ACC112 (cell line): ENCODE measurements around the gene TXLNG.

ENCODE experiments used
- H2AFZ ChIP-seq: fragments of 200-600 bp; sonication (generic); one replicate; pipeline ENCODE4 v1.6.0; 2017; ENCODE audit warnings: antibody characterized with exemption, low read length; ENCODE audit not compliant: unreplicated experiment
- H3K27ac ChIP-seq: fragments of 200-600 bp; sonication (generic); 2 replicates; pipeline ENCODE4 v1.5.1; 2014; ENCODE audit warnings: low read depth, mild to moderate bottlenecking, antibody characterized with exemption, low read length, moderate library complexity
- H3K27me3 ChIP-seq: fragments of 200-600 bp; sonication (generic); 2 replicates; pipeline ENCODE4 v1.6.1; 2014; ENCODE audit warnings: mild to moderate bottlenecking, antibody characterized with exemption, low read length, moderate library complexity, mixed read lengths; ENCODE audit not compliant: insufficient read depth
- H3K36me3 ChIP-seq: fragments of 200-600 bp; sonication (generic); 2 replicates; pipeline ENCODE4 v1.6.1; 2016; ENCODE audit warnings: mild to moderate bottlenecking, antibody characterized with exemption, low read length, moderate library complexity, mixed read lengths; ENCODE audit not compliant: insufficient read depth
- H3K4me1 ChIP-seq: fragments of 200-600 bp; sonication (generic); one replicate; pipeline ENCODE4 v1.6.1; 2016; ENCODE audit warnings: low read length, mixed read lengths; ENCODE audit not compliant: insufficient read depth, unreplicated experiment, control insufficient read depth
- H3K4me3 ChIP-seq: fragments of 200-600 bp; sonication (generic); 2 replicates; pipeline ENCODE4 v1.5.1; 2014; ENCODE audit warnings: mild to moderate bottlenecking, low read depth, low read length
- H3K79me2 ChIP-seq: fragments of 200-600 bp; sonication (generic); one replicate; pipeline ENCODE4 v1.6.0; 2016; ENCODE audit warnings: low read length; ENCODE audit not compliant: control insufficient read depth, unreplicated experiment, insufficient read depth

The TXLNG gene

DNA sequence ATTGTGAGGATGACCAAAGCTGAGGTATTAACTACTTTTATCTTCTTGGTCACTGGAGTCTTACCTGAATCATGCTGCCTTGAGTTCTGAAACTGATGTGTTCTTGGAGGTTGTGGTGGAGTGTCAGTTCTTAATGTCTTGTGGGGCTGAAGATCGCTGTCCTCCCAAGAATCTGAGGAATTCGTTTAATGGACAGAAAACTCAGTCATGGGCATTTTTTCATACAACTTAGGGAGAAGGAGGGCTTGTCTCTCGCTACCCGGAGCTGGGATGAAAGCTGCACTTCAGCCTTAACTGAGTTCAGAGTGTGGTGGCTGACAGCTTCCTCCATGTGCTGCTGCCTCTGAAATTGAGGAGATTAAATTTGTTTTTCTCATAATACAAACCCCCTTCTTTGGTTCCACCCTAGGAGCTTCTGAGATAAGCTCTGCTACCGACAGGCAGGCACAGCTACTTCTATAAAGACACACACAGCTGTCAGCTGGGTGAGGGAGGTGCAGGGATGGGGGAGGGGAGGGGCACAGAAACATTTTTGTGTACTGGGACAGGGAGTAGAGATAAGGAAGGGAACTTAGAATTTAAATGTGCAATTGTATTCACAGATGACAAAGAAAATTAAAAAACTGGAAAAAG, 53.1 kb downstream of the TXLNG start:
- peaks cover 43% of the 10 kb centered on the region for H3K4me1 ChIP-seq
- H3K4me3 ChIP-seq: peak overlapping the region; percentile 62; the same call in 1 of the 2 replicates
- H3K27me3 ChIP-seq: no peaks in the 10 kb centered on the region
- H3K79me2 ChIP-seq: peaks cover 10% of the 10 kb centered on the region
- peak overlapping the region; percentile 98 for H3K27ac ChIP-seq
- H2AFZ ChIP-seq: no peak overlapping the region
- peaks cover 41% of the 10 kb centered on the region for H3K36me3 ChIP-seq

DNA sequence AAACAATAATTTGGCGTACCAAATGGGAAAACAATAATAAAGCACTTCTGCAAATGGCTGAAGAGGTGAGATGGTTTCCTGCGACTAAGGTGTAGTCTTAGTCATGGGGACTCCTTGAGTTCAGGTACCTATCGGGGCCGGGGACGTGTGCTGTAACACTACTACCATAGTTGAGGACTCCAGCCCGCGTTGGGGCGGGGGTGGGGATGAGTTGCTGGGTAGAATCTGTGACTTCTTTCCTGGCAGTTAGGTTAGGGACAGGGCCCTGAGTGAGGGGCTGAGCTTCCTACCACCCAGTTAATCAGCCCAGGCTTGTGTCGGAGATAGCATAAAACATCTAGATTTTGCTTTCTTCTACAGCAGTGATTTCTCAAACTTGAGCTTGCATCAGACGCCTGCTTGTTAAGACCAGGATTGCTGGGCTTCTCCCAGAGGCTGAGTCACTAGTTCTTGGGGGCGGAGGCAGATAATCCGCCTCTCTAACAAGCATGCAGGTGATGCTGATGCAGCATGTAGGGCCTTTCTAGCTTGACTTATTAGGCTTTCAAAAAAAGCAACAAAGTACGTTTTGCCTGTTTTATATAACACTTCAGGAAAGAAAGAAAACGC, 53.7 kb downstream of the TXLNG start:
- H3K27me3 ChIP-seq: no peaks in the 10 kb centered on the region
- H3K36me3 ChIP-seq: peaks cover 45% of the 10 kb centered on the region
- H3K4me1 ChIP-seq: peaks cover 43% of the 10 kb centered on the region
- peaks cover 10% of the 10 kb centered on the region for H3K79me2 ChIP-seq
- peak overlapping the region; percentile 67 for H3K27ac ChIP-seq
- H2AFZ ChIP-seq: no peak overlapping the region
- no peak overlapping the region for H3K4me3 ChIP-seq

DNA sequence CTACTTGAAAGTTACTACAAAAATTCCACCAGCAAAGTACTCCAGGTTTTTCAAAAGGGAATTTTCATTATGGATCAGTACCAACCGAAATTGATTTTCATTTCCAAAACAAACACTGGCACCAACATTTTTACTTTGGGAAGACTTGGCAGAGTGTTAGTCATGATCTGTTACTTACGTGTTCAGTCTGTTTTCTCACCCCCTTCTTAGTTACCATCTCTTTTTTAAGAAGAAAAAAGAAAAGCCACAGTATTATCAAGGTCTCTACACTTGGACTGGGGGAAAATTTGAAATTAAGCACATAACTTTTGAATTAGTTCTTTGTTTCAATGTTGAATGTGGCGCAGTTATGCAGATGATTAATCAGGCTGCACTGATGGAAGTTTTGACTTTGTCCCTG, 56.4 kb downstream of the TXLNG start:
- Histone ChIP-seq H3K36me3 (peaks cover 53% of the 10 kb centered on the region), H3K4me3 (no peak overlapping the region), H3K27me3 (no peaks in the 10 kb centered on the region), H3K4me1 (peaks cover 38% of the 10 kb centered on the region), H3K27ac (peak overlapping the region; percentile 39; the same call in 1 of the 2 replicates), H2AFZ (no peak overlapping the region), H3K79me2 (peaks cover 17% of the 10 kb centered on the region)

DNA sequence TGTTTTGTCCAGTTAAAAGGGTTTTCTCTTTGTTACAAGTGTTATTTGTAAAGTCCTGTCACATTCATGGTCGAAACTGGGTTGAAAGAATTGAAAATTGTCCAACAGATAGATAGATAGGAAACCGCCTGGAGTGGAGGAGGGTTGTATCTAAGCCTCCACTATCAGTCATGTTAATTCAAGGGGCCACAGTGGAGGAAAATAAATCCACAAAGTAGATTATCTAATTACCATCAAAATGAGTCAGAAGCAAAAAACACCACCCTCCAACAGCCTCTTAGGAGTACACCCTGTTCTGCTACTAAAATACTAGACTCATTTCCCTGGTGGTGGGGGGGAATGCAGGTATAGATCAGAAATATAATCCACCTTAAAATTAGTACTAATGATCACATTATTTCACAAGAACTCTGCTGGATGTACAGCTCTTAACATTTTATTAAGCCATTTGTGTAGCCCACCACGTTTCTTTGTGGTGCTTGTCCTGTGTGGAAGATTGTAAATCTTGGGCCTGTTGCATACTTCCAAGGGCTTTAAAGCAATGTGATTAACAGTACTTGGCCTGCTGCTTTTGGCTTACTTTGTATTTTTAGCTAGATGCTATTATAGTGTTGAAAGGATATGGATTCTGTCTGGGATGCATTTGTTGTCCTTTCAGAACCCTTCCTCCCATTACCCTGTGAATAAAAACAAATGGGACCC, 57.1 kb downstream of the TXLNG start:
- peaks cover 23% of the 10 kb centered on the region for H3K79me2 ChIP-seq
- peaks cover 55% of the 10 kb centered on the region for H3K36me3 ChIP-seq
- no peak overlapping the region for H2AFZ ChIP-seq
- peak overlapping the region; percentile 39 for H3K27ac ChIP-seq
- H3K27me3 ChIP-seq: no peaks in the 10 kb centered on the region
- H3K4me3 ChIP-seq: no peak overlapping the region
- H3K4me1 ChIP-seq: peaks cover 32% of the 10 kb centered on the region

DNA sequence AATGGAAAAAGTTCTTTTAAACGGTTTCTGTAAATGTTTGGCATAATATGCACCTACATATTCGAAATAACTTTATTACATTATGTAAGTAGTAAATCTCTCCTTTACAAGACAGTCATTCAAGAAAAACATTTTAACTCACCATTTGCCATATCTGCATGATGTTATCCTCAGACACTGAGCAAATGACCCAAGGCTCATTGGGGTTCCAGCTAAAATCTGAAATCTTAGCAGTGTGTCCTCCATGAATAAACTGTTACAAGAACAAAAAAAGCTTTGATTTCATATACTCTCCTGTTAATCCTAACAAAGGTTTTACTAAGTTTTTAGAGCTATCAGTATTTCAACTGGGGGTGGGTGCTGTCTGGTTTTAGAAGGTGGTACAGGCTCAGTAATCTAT, 59.4 kb downstream of the TXLNG start:
- H2AFZ ChIP-seq: no peak overlapping the region
- peaks cover 51% of the 10 kb centered on the region for H3K36me3 ChIP-seq
- no peak overlapping the region for H3K27ac ChIP-seq
- H3K4me3 ChIP-seq: no peak overlapping the region
- peaks cover 14% of the 10 kb centered on the region for H3K79me2 ChIP-seq
- peaks cover 20% of the 10 kb centered on the region for H3K4me1 ChIP-seq
- no peaks in the 10 kb centered on the region for H3K27me3 ChIP-seq

DNA sequence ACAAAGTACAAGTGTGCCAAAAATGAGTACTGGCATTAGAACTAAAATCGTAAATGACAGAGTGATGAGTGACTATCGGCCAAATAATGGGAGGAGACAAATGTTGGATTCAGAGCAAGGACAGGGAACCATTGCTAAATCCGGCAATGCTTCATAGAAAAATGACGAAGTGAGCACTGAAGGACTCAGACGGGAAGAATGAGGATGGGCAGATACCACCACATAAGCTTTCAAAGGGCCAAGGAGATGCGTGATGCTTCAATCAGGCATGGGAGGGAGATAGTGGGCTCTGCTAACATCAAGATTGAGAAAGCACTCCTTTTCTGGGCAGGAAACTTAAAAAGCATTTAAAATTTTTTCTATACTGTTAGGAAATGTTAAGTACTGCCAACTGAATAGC, 62.3 kb downstream of the TXLNG start:
- Histone ChIP-seq H3K36me3 (peaks cover 53% of the 10 kb centered on the region), H2AFZ (no peak overlapping the region), H3K27me3 (no peaks in the 10 kb centered on the region), H3K79me2 (peaks cover 26% of the 10 kb centered on the region), H3K4me3 (no peak overlapping the region), H3K4me1 (peaks cover 21% of the 10 kb centered on the region), H3K27ac (peak overlapping the region; percentile 61)

DNA sequence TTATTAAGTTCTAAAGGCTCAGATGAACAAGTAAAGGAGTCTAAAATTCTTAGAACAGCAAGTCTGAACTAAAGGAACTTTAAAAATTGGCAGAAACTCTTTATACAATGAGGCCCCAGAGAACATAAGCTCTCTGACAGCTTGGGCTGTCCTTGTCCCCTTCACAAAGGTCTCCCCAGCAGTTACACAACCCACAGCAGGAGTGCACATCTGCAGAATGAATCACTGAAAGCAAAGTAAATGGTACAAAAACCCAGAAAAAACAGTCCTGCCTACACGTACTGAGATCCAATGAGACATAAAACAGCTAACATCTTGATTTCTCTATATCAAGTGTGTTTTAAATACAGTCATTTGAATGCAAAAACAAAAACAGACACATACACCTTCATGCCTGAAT, 65.2 kb downstream of the TXLNG start:
- Histone ChIP-seq H3K27ac (peak overlapping the region; percentile 18; the same call in 1 of the 2 replicates), H2AFZ (no peak overlapping the region), H3K4me1 (peaks cover 26% of the 10 kb centered on the region), H3K27me3 (no peaks in the 10 kb centered on the region), H3K4me3 (no peak overlapping the region), H3K36me3 (peaks cover 41% of the 10 kb centered on the region), H3K79me2 (peaks cover 41% of the 10 kb centered on the region)

DNA sequence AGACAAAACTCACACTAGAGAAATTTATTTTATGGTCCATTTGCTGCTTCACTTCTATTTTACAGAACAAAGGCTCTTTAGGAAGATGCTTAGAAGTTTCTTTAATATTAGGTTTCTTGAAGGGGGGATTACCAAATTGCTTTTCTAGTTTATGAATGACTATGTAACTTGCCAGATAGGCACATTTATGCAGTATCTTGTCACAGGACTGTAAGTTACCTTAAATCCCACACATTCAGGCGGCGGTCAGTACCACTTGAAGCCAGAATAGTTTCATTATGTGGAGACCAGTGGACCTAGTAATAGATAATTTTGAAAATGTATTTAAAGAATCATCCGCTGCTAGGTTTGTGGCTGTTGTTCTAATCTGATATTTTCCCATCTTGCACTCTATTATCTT, 65.6 kb downstream of the TXLNG start:
- H3K36me3 ChIP-seq: peaks cover 41% of the 10 kb centered on the region
- no peak overlapping the region for H3K4me3 ChIP-seq
- H2AFZ ChIP-seq: no peak overlapping the region
- peaks cover 42% of the 10 kb centered on the region for H3K79me2 ChIP-seq
- H3K27ac ChIP-seq: peak overlapping the region; percentile 18; the same call in 1 of the 2 replicates
- H3K27me3 ChIP-seq: no peaks in the 10 kb centered on the region
- H3K4me1 ChIP-seq: peaks cover 30% of the 10 kb centered on the region

DNA sequence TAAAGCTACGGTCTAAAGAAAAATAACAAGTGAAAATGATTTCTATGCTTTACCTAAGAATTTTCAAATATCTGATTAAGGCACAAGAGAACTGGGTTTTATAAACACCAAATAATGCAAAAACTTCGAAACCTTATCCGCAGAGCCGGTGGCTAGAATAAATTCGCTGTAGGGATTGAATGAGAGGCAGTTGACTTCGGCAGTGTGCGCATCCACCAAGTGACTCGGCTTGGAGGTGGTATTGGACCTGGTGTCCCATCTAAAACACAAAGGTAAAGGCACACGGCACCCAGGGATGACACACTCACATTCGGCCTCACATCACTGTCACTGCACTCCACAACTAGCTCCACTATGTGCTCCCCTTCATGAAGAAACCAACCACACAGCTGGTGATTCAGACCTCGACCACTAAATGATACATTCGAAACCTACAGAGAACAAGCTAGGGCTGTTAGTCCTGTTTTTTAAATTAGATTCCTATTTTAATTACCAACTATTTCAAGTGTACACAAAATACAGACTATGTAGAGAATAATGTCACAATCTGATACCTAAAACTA, 66.4 kb downstream of the TXLNG start:
- Histone ChIP-seq H3K4me1 (peaks cover 31% of the 10 kb centered on the region), H3K27me3 (no peaks in the 10 kb centered on the region), H3K79me2 (peaks cover 45% of the 10 kb centered on the region), H3K4me3 (no peak overlapping the region), H3K27ac (no peak overlapping the region), H3K36me3 (peaks cover 48% of the 10 kb centered on the region), H2AFZ (no peak overlapping the region)

DNA sequence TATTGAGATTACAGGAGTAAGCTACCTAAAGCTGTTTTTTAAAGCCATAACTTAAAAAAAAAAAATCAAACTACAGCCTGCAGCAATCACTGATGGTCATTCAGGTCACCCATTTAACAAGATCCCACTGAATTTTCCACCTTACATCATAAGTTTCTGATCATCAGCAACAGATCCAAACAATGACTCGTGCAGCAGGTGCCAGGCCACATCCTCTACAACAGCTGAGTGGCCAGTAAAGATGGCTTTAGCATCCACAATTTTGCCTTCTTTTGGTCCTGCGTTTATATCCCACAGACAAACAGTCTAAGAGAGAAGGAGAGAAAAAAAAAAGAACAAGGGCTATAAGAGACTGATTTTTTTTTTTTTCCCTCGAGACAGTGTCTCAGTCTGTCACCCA, 67.3 kb downstream of the TXLNG start:
- Histone ChIP-seq H3K4me1 (peaks cover 31% of the 10 kb centered on the region), H3K79me2 (peaks cover 45% of the 10 kb centered on the region), H3K27me3 (no peaks in the 10 kb centered on the region), H2AFZ (no peak overlapping the region), H3K4me3 (no peak overlapping the region), H3K27ac (no peak overlapping the region), H3K36me3 (peaks cover 53% of the 10 kb centered on the region)
